Activated CD4-positive, alpha-beta T cell treated with anti-CD3 and anti-CD28 coated beads for 1 hour (primary cell): ENCODE results near the gene GMDS.

Source experiments
- DNase-seq: peaks from one replicate; pipeline ENCODE4 v3.0.0-alpha.2; 2020

GMDS gene

DNA sequence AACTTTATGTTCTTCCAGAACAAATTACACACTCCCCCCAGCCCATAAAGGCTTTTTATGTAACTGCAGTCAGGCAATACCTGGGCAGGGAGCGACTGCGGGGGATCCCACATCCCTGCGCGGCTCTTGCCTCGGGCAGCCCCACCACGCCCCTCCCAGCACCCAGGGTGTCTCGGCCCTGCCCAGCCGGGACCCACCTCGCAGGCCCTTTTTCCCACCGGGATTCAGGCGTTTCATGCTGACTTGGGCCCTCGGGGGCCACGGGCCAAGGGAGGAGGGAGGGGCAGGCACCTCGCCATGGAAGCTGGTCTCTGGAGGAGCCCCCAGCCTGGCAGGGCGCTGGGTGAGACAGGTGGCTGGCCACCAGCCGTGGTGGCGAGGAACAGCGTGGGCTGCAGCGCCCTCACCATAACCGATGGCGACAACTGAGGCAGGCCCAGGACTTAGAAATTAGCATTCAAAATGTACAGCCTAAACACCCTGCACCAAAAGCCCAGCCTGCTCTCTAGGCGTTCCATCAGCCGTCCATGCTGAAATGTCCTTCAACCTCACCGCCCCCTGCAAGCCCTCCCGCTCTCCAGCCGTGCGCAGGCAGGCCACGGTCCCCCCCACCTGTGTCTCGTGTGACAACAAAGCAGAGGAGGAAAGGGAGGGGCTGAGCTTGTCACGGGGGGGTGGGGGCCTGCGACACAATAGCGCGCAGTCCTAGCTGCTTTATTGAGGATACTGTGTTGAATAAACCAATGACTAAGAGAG, 650.8 kb downstream of the GMDS start:
- DNase-seq: no peak

DNA sequence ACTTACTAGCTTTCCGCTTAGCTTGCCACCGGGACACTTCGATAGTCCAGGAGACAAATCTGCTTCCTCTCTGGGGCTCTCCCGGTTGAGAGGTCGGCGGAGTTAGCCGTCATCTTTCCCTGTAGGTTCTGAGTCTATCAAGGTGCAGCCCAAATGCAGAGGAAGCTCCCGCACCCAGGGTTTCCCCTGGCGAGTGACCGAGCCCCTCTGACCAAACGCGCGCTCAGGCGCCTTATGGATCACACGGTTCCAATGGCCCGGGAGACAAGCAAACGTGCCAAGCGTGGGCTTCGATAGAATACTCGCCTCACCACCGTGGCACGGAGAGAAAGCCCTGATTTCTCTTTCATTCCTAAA, 651.5 kb downstream of the GMDS start:
- DNase-seq: no peak

DNA sequence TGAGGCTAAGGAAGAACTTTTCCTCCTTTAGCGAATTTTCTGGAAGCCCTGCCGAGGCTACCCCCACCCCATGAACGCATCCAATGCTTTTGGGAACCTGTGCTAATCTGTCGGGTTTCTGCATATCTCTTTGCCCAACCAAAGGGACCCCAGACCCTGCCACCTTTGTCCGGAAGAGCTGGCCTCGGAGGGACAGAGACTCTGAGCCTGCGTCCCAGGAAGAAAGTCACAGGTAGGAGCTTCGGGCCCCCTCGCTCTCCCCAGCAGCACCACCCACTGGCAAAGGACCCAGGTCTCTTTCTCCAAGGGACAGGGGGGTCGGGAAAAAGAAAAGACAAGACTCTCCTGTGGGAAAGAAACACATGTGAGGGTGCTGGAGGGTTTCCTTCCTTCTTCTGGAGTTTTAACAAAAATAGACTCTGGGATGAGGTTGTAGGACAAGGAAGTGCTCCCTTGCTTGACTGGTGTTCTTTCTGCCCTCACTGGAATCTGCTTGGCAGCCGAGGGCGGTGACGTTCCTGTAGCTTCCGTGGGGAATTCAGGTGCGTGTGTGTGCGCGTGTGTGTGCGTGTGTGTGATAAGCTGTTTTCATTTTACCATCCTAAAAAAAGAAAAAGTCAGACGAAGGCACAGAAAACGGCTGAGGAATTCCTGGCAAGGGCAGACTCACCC, 652.0 kb downstream of the GMDS start:
- DNase-seq: no peak

GRCh38 chr6:1592852-1593251, 652.6 kb downstream of the GMDS start:
- no peak for DNase-seq

- no peak for DNase-seq
These were observed 653.5 kb downstream of the GMDS start for GRCh38 chr6:1591926-1592325.

DNA sequence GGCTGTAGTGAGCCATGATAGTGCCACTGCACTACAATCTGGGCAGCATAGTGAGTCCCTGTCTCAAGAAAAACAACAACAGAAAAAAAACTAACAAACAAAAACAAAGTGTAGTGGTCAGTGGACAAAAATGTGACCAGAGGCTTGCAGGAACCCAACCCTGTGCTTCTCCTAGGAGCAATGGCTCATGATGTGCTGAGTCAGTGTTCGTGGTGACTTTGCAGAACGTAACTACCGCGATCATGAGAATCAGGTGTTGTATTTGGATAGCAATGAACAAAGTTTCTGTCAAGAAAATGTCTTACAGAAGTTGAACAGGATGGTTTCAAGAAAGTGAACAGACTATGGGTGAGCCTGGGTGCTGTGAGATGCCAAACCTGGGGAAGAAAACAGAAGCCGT, 654.2 kb downstream of the GMDS start:
- no peak for DNase-seq

DNA sequence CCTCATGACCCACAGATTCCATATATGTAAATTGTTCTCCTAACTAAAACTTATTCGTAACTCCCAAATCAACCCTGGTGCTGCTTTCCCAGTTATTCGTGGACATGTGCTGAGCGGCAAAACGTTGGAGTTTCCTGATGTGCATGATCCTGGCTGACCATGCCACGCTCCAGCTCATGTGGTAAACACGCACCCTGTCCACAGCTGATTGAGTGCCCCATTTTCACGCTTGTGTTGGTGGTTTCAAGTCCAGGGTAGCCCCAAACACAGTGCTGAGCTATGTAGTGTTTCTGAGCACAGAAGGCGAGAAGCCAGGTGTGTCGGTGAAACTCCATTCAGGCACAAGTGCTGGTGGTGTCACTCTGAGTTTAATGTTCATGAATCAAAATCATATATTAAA, 654.8 kb downstream of the GMDS start:
- no peak for DNase-seq

DNA sequence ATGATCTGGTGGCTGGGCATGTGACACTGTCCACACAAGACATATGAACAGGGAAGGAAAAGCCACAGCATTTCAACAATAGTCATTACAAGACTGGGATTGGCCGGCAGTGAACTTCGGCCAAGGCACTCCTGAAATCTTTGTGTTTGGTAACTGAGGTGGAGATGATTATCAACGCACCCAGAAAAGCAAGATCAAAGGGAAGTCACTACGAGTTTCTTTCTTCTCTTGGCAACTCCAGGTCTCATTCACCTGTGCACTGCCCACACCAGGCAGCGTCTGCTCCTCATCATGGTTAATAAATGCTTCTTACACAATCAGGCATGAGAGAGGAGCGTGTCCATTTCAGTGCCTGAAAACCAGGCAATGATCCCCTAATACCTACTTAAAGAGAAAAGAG, 656.2 kb downstream of the GMDS start:
- no peak for DNase-seq

DNA sequence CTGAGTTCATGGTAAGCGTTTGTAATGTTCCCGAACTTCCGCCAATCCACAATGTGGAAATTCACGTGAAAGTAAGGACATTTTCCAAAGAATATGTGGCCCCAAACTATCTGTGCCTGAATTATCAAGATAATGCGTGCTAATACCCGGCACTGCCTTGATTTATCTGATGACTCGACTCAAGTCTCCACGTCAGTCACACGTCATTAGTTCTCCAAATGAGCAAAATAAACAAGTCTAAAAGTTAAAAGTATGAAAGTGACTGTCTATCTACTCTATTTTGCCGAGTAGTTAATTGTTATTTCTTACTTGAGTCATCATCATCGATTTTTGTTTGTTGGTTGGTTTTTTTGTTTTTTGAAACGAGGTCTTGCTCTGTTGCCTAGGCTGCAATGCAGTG, 657.4 kb downstream of the GMDS start:
- no peak for DNase-seq

DNA sequence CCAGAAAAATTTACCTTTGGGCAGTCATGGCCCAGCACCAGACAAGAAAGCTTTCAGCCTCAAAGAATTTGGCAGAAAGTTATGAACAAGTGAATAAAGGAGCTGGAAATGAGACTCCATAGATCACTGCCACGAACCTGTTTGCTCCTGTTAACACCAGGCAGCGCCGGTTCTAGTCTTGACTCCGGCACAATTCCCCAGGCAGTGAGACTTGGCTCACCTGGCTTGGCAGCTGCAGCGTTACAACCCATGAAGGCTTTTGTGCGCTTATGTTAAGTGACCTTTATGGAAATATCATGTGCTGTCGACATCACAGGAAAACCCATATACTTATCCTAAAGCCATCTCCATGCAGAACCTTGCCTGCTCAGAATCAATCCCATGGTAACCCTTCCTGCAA, 657.9 kb downstream of the GMDS start:
- DNase-seq: no peak

DNA sequence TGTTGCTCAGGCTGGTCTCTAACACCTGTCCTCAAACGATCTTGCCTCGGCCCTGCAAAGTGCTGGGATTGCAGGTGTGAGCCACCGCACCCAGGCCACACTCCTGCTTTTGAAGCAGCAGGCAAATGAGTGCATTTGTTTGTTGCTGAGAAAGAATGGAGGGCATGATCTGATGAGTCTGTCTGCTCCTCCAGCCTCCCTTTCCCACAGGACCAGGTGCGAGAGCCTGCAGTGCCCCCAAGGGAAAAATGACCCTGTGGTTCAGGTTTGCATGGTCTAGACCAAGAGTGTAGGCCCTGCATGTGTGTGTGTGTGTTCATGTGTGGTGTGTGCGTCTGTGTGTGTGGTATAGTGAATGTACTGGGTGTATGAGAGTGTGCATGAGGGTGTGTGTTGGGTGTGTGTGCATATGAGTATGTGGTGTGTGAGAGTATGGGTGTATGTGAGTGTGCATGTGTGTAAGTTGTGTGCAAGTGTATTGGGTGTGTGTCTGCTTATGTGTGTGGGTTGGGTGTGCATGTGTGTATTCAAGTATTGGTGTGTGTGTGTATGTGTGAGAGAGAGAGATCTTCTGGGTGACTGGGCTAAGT, 658.4 kb downstream of the GMDS start:
- DNase-seq: no peak

- no peak for DNase-seq
These were observed 659.1 kb downstream of the GMDS start for GRCh38 chr6:1586256-1586655.

DNA sequence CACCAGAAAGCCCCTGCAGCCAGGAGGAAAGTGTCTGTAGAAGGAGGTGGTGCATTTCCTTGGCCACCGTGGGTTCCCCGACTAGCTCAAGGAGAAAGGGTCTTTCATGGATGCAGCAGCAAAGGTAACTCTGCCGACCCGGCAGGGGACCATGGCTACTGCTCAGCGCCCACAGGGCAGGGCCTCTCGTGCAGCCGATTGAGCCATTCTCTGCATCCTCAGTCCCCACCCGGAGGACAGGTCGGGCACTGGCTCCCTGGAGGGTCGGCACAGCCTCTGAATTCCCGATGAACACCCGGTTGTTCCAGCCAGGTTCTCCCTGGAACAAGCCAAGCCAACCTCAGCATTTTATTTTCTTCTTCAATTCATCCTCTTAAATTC, 659.7 kb downstream of the GMDS start:
- DNase-seq: no peak

GRCh38 chr6:1584996-1585668, 660.3 kb downstream of the GMDS start:
- no peak for DNase-seq

- no peak for DNase-seq
These were observed 661.3 kb downstream of the GMDS start for GRCh38 chr6:1584146-1584545.

DNA sequence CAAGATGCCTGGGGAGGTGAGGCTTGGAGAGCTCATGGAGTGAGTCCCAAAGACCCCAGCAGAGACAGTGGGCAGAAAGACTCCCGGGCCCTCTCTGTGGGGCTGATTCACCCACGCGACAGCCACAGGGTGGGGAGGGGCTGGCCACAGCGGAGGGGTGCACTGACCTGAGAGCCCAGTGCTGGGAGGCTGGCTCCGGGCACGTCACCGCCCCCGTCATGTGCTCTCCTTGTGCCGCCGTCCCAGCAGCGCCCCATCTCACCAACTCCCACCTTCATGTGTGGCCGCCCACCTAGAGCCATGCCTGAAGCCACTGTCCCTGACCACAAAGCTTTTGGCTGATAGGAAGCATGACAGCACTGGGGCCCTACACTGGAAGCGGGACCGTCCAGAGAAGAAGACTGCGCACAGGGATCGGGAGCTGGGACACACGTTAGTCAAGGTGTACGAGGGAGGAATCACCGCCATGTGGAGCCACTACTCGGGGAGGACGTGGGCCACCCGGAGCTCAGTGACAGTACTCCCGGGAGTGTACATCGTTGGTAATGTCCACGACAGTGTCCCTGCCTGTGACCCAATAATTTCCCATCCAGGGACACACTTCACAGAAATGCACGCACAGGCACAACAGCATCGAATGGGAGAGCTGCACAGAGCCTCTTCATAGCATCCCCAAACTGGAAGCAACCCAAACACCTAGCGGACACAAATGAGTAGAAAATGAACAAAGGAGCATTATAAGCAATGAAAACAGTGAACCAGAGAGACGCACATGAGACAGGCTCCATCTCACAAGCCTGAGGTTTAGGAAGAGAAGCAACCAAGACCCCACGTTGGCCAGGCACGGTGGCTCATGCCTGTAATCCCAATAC, 664.0 kb downstream of the GMDS start:
- no peak for DNase-seq

GRCh38 chr6:1580585-1580984, 664.8 kb downstream of the GMDS start:
- no peak for DNase-seq

DNA sequence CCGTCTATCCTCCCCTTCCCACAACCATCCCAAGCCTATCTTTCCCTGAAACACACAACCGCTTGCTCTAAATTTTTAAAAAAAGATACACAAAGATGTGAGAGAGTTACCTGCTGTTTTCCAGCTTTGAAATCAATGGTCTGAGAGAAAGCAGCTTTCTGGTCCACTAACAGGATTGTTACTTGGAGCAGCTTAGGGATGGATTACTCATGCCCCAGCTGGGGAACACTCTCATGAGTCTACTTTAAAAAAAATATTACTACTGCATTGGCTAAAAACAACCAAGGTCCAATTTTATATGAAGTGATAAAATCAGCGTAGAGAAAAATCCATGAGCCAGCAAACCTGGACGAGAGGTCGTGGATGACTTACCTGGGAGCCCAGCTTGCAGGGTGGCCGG, 665.3 kb downstream of the GMDS start:
- no peak for DNase-seq

DNA sequence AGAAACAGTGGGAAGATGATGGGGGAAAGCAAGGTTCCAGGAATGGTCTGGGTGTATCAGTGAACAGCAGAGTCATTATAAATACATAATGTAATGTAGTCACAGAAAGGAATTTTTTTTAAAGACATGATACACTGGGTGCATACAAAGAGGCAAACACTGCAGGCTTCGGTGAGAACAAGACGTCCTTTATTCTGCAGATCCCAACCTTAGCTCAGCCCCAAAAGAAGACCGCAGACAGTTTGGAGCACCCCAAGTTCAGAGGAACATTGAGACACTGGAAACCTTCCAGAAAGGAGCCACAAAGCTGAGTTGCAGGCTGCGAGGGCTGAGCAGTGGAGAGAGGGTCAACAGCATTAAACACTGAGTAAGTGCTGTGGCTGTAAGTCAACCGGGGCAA, 666.3 kb downstream of the GMDS start:
- DNase-seq: no peak

- DNase-seq: no peak
These were observed 667.3 kb downstream of the GMDS start for GRCh38 chr6:1577896-1578745.

DNA sequence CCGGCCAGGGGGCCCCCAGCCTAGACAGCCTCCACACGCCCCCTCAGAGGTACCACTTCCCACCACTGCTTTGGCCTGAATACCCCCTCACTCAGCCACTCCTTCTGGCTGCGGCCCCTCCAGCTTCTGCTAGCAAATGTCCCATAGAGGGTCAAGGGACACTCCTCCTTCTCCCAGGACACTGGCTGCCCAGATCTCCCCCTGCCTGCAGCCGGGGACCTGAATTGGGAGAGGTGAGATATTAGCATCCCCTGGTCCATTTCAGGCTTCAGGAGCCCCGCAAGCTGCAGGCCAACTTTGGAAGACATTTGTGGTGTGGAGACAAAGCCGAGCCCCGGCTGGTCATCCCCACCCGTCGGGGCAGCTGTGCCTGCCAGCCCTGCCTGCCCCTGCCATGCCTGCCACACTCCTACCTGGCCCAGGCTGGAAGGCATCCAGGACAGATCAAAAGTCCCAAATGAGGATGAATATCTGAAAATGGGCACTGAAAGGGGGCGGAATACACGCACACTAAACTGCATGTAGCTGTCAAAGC, 668.2 kb downstream of the GMDS start:
- DNase-seq: no peak

DNA sequence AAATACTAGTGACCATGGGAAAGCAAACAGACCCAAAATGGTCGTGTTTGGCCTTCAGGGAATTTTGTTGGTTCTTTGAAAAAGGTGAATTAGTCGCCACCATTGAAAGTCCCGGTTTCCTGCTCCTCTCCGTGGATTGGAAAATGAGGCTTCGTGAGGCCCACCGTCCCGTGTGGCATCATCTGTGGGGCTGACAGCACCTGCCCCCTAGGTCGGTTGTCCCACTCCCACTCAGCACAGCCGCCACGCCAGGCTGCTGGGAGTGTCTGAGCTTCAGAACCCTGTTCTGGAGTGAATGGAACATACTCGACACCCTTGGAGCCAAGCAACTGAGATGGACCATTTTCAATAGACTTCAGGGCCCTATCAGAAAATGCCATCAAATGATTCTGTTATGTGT, 668.7 kb downstream of the GMDS start:
- DNase-seq: no peak
